Memory B cell (primary cell): ENCODE results near the gene MAP7.

Experiments used
- ATAC-seq: fragments of 150-1000 bp; cut with Tn5 transposase; 2 replicates; pipeline ENCODE4 v1.10.0; 2021; ENCODE audit warnings: low read depth, mild to moderate bottlenecking, moderate library complexity
- DNase-seq, 2 donors: peaks; one replicate each; pipeline ENCODE4 v3.0.0; 2022; ENCODE audit warnings: low spot score in 2 of 2
- H3K27ac Mint-ChIP-seq: one replicate; pipeline ENCODE4 v1.8.0; 2022; ENCODE audit warnings: mild to moderate bottlenecking, moderate library complexity, mixed read lengths
- H3K27me3 Mint-ChIP-seq: one replicate; pipeline ENCODE4 v1.8.0; 2022; ENCODE audit warnings: mixed read lengths
- H3K36me3 Mint-ChIP-seq: one replicate; pipeline ENCODE4 v1.8.0; 2022; ENCODE audit warnings: mild to moderate bottlenecking, mixed read lengths
- H3K4me1 Mint-ChIP-seq: one replicate; pipeline ENCODE4 v1.8.0; 2022; ENCODE audit warnings: mixed read lengths
- H3K4me3 Mint-ChIP-seq: one replicate; pipeline ENCODE4 v1.8.0; 2022; ENCODE audit warnings: mild to moderate bottlenecking, moderate library complexity, mixed read lengths
- H3K9me3 Mint-ChIP-seq: one replicate; pipeline ENCODE4 v1.8.0; 2022; ENCODE audit warnings: mixed read lengths

Gene MAP7

GRCh38 chr6:136415351-136416007, 134.7 kb downstream of the MAP7 start:
- ATAC-seq (no peak), DNase-seq (no peak)
- no peaks in the 10 kb centered on the region for H3K36me3 Mint-ChIP-seq
- H3K4me3 Mint-ChIP-seq, result no peak overlapping the region
- no peak overlapping the region for H3K27ac Mint-ChIP-seq
- H3K9me3 Mint-ChIP-seq, result no peaks in the 10 kb centered on the region
- H3K4me1 Mint-ChIP-seq, result no peaks in the 10 kb centered on the region
- peaks cover 3% of the 10 kb centered on the region for H3K27me3 Mint-ChIP-seq

DNA sequence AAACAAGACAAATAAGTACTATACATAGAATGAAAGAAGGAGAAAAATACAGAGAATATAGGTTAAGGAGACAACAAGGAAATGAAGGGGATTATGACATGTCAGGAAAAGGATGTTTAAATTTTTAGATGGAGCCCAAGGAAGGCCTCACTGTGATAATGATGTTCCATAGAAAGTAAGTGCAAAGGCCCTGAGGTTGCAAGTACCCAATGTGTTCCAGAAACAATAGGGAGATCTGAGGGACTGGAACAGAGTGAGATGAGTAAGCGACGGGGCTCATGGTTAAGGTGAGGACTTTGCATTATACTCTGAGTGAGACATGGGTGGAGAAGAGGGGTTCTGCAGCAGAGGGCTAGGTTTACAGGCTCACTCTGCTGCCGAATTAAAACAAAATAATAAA, 137.8 kb downstream of the MAP7 start:
- Mint-ChIP-seq H3K9me3 (no peaks in the 10 kb centered on the region), H3K4me3 (no peak overlapping the region), H3K4me1 (no peaks in the 10 kb centered on the region), H3K36me3 (no peaks in the 10 kb centered on the region), H3K27ac (no peak overlapping the region), H3K27me3 (peaks cover 3% of the 10 kb centered on the region)
- ATAC-seq, result no peak
- DNase-seq, result no peak

GRCh38 chr6:136411453-136412354, 138.5 kb downstream of the MAP7 start:
- Mint-ChIP-seq H3K27ac (no peak overlapping the region), H3K4me1 (no peaks in the 10 kb centered on the region), H3K9me3 (no peaks in the 10 kb centered on the region), H3K36me3 (no peaks in the 10 kb centered on the region), H3K27me3 (peaks cover 3% of the 10 kb centered on the region), H3K4me3 (no peak overlapping the region)
- no peak for ATAC-seq
- DNase-seq, result no peak

GRCh38 chr6:136411025-136411325, 139.2 kb downstream of the MAP7 start:
- ATAC-seq (no peak), DNase-seq (no peak)
- no peaks in the 10 kb centered on the region for H3K9me3 Mint-ChIP-seq
- H3K4me3 Mint-ChIP-seq, result no peak overlapping the region
- H3K36me3 Mint-ChIP-seq, result no peaks in the 10 kb centered on the region
- H3K27ac Mint-ChIP-seq, result no peak overlapping the region
- peaks cover 3% of the 10 kb centered on the region for H3K4me1 Mint-ChIP-seq
- peaks cover 3% of the 10 kb centered on the region for H3K27me3 Mint-ChIP-seq

- peaks cover 4% of the 10 kb centered on the region for H3K4me1 Mint-ChIP-seq
- H3K27me3 Mint-ChIP-seq, result peaks cover 4% of the 10 kb centered on the region
- ATAC-seq (no peak), DNase-seq (no peak)
- H3K4me3 Mint-ChIP-seq, result no peak overlapping the region
- no peak overlapping the region for H3K27ac Mint-ChIP-seq
- H3K36me3 Mint-ChIP-seq, result no peaks in the 10 kb centered on the region
- no peaks in the 10 kb centered on the region for H3K9me3 Mint-ChIP-seq
These were observed 139.8 kb downstream of the MAP7 start for GRCh38 chr6:136410201-136411024.

GRCh38 chr6:136409597-136409996, 140.6 kb downstream of the MAP7 start:
- DNase-seq (no peak), ATAC-seq (no peak)
- H3K27ac Mint-ChIP-seq, result no peak overlapping the region
- no peak overlapping the region for H3K4me3 Mint-ChIP-seq
- no peaks in the 10 kb centered on the region for H3K9me3 Mint-ChIP-seq
- H3K27me3 Mint-ChIP-seq, result peaks cover 6% of the 10 kb centered on the region
- H3K36me3 Mint-ChIP-seq, result no peaks in the 10 kb centered on the region
- peaks cover 8% of the 10 kb centered on the region for H3K4me1 Mint-ChIP-seq

DNA sequence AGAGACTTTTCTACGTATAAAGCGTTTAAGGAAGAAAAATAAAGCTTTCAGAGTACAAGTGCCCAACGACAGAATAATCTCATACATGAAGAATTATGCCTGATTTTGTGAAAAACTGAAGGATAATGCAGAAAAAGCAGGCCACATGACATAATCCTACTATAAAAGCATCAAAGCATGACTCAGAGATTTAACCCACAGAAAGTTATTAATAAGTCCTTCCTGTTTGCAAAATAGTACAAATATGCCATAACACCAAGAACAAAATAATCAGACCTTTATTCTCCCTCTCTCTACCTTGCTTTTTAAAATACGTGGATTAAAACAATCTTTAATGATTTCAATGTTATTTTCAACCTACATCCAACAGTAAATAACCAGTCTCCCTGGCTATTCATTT, 142.0 kb downstream of the MAP7 start:
- no peak for ATAC-seq

GRCh38 chr6:136405420-136406029, 144.7 kb downstream of the MAP7 start:
- DNase-seq, result no peak
- Mint-ChIP-seq H3K36me3 (no peaks in the 10 kb centered on the region), H3K4me1 (peaks cover 8% of the 10 kb centered on the region), H3K4me3 (no peak overlapping the region), H3K9me3 (no peaks in the 10 kb centered on the region), H3K27me3 (peaks cover 4% of the 10 kb centered on the region), H3K27ac (no peak overlapping the region)
- no peak for ATAC-seq

More for the DNA sequence above, 142.0 kb downstream of the MAP7 start:
- Mint-ChIP-seq H3K27ac (no peak overlapping the region), H3K4me1 (peaks cover 8% of the 10 kb centered on the region), H3K4me3 (no peak overlapping the region), H3K36me3 (no peaks in the 10 kb centered on the region), H3K9me3 (no peaks in the 10 kb centered on the region), H3K27me3 (peaks cover 6% of the 10 kb centered on the region)
- DNase-seq, result no peak

- no peak overlapping the region for H3K27ac Mint-ChIP-seq
These were observed 145.4 kb downstream of the MAP7 start for GRCh38 chr6:136404627-136405419.

GRCh38 chr6:136404007-136404406, 146.2 kb downstream of the MAP7 start:
- H3K27ac Mint-ChIP-seq, result no peak overlapping the region
- ATAC-seq (no peak), DNase-seq (no peak)
- H3K36me3 Mint-ChIP-seq, result no peaks in the 10 kb centered on the region
- no peak overlapping the region for H3K4me3 Mint-ChIP-seq
- H3K9me3 Mint-ChIP-seq, result no peaks in the 10 kb centered on the region
- peaks cover 8% of the 10 kb centered on the region for H3K4me1 Mint-ChIP-seq
- peaks cover 3% of the 10 kb centered on the region for H3K27me3 Mint-ChIP-seq

More at GRCh38 chr6:136404627-136405419, 145.4 kb downstream of the MAP7 start:
- Mint-ChIP-seq H3K36me3 (no peaks in the 10 kb centered on the region), H3K9me3 (no peaks in the 10 kb centered on the region), H3K4me3 (no peak overlapping the region), H3K4me1 (peaks cover 8% of the 10 kb centered on the region), H3K27me3 (peaks cover 4% of the 10 kb centered on the region)
- peak; percentile 81 for ATAC-seq
- no peak for DNase-seq

GRCh38 chr6:136403110-136403980, 146.9 kb downstream of the MAP7 start:
- ATAC-seq (no peak), DNase-seq (no peak)
- Mint-ChIP-seq H3K36me3 (no peaks in the 10 kb centered on the region), H3K4me3 (no peak overlapping the region), H3K9me3 (no peaks in the 10 kb centered on the region), H3K4me1 (peaks cover 8% of the 10 kb centered on the region), H3K27me3 (peaks cover 3% of the 10 kb centered on the region), H3K27ac (no peak overlapping the region)

- no peak overlapping the region for H3K27ac Mint-ChIP-seq
- H3K27me3 Mint-ChIP-seq, result peaks cover 3% of the 10 kb centered on the region
- no peak for ATAC-seq
These were observed 148.5 kb downstream of the MAP7 start for GRCh38 chr6:136401749-136402148.

More at GRCh38 chr6:136401749-136402148, 148.5 kb downstream of the MAP7 start:
- Mint-ChIP-seq H3K4me1 (peaks cover 8% of the 10 kb centered on the region), H3K36me3 (no peaks in the 10 kb centered on the region), H3K4me3 (no peak overlapping the region), H3K9me3 (no peaks in the 10 kb centered on the region)
- no peak for DNase-seq
